ENCODE results near the gene MTHFD1.

MTHFD1 gene

DNA sequence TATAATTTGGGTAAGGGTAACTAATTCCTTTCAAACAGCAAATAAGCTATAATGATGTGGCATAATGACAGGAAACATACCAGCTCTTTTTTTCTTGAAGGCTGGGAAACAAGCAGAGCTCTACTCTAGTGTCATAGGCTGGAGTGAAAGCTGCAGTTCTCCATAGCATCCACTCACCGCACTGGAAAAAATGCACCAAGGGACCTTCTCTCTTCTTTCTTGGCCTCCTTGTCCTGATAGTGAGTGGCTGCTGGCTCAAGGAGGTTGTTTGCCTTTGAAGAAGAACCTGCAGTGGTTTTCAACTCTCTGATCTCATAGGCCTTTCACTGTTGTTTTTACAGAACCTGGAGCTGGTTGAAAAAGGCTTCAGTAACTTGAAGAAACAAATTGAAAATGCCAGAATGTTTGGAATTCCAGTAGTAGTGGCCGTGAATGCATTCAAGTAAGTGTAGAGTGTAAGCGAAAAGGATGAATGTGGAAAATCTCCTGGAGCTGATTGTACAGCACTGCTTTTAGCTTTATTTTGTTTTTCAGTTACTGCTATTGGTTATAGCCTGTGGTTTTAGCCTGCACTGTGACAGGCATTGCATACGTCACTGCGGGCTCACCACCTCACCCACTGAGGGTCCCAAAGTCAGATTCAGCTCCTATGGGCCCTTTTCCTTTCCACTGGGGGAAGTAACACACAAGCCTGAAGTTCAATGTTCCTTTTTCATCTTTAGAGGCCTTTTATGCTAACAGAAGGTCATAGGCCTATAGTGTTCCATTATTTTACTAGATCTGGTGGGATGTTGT lies 59.9 kb downstream of the MTHFD1 start:
- no peak for DNase-seq (ENCODE audit: low spot score)

DNA sequence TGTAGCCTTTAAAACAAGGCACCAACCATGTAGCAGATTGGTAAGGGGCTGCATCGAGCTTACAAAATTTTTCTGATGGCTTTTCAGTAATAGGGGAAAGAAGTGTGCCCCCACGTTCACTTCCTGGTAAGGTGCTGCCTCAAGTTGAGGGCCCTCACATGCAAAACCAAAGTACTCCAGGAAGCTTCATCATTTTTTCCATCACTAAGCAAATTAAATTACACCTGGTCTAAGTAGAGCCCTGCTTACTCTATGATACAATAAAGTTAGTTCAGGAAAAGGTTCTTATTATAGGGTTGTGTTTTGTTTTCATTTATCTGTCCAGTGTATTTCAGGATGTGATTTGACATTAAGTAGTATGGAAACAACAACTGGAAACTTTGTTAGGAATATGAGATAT lies 62.1 kb downstream of the MTHFD1 start:
- no peak for DNase-seq (ENCODE audit: low spot score)

DNA sequence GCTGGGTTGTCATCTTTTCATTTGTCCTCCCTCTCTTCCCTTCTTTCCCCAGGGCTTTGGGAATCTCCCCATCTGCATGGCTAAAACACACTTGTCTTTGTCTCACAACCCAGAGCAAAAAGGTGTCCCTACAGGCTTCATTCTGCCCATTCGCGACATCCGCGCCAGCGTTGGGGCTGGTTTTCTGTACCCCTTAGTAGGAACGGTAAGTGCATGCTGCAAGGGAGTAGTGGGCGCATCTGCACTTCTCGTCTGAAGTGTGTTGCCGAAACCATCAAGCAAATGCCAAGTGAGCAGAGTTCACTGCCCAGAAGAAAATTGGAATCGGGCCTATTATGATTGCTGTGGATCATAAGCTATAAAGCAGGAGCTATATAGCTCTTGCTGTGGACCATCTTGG lies 66.5 kb downstream of the MTHFD1 start:
- no peak for DNase-seq (ENCODE audit: low spot score)

DNA sequence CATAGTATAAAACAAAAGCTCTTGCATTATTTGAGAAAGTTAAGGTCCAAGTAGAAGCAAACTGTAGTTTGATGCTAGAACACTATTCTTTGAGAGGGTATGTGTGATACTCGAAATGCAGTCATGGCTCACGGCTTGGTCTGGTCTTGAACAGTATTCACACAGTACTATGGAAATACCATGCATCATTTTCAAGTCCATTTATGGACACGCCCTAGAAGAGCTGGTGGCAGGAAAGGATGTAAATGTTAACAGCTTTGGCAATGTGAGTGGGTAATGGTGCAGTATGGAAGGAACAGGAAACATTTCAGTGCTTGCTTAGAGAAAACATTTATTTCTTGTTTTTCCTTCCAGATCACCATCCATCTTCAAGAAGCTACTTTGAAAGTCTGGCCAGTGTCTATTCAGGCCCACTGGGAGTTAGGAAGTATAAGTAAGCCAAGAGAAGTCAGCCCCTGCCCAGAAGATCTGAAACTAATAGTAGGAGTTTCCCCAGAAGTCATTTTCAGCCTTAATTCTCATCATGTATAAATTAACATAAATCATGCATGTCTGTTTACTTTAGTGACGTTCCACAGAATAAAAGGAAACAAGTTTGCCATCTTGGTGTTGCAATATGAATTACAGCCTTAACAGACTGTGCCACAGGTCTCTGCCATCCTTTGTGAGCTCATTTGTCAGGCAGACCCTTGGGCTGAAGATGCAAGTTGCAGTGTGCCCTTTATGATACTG lies 71.4 kb downstream of the MTHFD1 start:
- no peak for DNase-seq (ENCODE audit: low spot score)

DNA sequence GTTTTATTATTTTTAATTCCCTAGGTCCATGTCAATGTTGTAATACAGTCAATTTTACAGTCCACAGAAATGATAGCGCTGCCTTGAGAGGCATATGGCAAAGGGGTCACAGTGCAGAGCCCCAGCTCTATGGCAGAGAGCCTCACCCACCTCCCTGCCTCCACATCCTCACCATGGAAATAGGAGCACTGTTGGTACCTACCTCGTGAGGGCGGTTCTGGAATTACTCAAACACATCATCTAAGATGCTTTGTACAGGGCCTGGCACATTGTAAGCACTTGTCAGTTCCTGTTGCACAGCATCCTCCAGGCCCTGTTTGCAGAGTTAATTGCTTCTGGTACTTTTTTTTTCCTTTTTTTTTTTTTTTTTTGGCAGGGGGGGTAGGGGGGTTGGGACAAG lies 73.1 kb downstream of the MTHFD1 start:
- no peak for DNase-seq (ENCODE audit: low spot score)

DNA sequence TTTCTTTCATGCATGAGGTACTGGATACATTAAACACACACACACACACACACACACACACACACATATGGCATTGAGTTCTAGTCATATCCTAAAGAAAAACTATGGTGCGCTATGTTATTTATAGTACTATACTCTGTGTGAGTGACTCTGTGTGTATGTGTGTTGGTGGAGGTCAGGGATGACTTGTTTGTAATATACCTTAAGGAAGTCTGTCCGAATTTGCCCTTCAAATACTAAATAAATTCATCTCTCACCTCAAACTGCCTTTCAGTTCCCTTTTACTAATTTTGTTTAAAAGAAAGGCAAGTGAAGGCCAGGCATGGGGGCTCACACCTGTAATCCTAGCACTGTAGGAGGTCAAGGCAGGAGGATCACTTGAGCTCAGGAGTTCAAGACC lies 75.0 kb downstream of the MTHFD1 start:
- no peak for DNase-seq (ENCODE audit: low spot score)

DNA sequence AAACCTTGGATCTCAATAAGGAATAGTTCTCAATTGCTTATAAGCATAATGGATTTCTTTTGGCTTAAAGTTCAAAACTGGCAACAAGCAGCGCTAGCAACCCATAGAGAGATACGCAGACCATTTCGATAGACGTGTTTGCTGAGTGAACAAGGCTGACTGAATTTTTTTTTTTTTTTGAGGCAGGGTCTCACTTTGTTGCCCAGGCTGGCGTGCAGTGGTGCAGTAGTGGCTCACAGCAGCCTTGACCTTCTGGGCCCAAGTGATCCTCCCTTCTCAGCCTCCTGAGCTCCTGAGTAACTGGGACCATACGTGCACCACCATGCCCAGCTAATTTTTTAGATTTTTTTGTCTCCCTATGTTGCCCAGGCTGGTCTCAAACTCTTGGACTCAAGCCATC lies 75.7 kb downstream of the MTHFD1 start:
- DNase-seq (ENCODE audit: low spot score), result no peak

DNA sequence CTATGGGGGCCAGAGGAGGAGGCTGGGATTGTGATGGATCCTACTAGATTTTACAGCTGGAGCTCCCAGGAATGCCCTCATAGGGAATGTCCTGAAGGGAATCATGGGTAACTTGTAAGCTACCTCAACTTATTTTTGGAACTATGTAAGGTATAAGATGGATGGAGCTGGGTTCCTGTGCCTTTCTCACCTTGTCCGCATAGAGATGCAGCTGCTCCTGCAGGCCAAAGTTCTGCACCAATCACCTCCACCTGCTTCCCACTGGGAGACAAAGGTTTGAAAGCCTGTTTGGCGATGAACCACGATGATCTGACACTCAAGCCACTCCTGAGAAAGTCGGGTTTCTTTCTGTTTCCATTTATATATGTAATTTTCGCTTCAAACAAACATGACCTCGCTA lies 76.5 kb downstream of the MTHFD1 start:
- DNase-seq (ENCODE audit: low spot score), result no peak

DNA sequence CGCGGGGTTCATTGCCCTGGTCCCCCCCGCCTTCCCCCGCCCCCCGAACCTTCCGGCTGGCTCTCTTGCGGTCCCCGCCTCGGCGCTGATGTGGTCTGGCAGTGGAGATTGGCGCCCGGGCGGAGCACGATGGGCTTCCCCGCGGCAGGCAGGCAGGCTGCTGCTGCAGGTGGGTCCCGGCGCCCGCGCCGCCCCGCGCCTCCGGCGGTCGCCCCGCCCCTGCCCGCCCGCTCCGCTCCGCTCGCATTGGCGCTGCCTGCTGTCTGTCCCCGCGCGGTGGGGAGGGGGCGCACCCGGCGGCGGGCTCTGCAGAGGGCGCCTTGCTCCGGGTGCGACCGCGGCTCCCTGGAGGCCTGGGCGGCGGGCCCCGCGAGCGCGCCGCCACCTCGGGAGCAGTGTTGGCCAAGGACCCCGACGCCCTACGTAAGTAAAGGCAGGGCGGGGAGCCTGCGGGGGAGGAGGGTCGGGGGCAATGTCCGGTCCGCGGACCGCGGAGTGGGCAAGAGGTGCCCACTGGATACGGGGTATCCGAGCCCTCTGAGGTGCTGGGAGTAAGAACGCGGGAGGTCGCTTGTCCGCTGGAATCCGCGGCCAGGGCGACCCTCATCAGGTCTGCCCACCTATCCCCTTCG lies 77.2 kb downstream of the MTHFD1 start, which contains the start of gene AKAP5:
TSS of gene AKAP5 (plus strand) at position 309 of the 632 bp plus-strand sequence. CDS start 2,896 bp downstream, outside the sequence.
- DNase-seq (ENCODE audit: low spot score), result peak; percentile 20

DNA sequence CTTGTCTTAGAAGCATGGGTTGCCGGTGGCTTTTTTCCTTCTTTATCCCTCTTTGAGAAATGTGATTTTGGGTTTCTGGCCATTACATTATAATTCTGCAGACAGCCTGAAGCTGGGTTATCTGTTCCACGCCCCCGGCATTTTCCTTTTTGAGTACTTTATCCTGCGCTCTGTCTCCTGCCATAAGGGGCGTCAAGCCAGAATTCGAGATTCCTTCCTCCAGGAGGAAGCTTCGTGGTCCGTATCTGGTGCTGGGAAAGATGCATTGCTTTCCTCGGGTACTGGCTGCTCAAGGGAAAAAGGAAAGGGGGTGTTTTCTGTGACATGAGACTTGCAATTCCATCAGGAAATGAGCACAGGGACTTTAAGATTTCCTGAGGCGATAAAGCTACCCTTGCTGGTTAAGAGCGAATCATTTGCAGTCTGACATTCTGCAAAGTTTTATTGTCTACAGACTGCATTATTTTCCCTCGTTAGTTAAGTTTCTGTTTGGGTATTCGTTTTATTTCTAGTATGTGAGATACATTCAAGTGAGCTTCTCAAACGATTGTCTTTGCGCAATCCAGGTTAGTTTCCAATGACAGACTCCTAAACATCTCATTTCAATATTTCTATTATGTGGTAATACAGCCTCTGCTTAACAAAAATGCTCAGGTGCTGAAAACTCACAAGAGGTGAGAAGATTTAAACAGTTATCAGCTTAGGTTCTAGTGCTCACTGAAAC lies 77.8 kb downstream of the MTHFD1 start:
- DNase-seq (ENCODE audit: low spot score), result no peak

DNA sequence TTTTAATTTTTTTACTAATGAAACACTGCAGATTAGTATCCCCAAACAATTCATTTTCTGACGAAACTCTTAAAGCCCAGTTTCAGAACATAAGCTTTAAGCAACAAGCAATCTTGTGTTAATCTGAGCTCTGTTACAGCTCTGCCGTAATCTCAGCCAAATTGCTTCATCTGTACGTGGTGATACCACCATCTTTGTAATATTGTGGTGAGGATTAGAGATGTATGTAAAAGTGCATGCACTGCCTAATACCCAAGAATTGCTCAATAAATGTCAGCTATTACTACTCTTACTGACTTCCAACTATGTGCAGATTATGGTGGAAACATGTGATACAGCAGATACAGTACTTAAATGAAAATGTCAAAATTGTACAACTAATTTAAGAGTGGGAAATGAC lies 78.9 kb downstream of the MTHFD1 start:
- DNase-seq (ENCODE audit: low spot score), result no peak

DNA sequence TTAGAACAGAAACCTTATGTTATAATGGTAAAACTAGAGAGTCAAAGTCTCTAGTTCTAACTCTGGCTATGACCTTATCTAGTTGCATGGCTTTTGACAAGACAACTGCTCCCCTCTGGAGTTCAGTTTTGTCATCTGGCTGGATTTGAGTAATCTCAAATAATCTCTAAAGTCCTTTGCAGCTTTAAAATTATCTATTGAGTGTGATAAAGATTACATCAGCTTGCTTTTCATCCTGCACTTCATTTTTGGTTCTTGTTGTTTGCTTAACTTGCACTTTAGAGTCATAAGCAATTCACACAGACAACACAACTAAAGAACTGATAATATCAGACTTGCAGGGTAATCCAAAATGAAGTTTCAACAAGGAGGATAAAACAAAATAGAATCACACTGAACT lies 79.4 kb downstream of the MTHFD1 start:
- DNase-seq (ENCODE audit: low spot score), result no peak

DNA sequence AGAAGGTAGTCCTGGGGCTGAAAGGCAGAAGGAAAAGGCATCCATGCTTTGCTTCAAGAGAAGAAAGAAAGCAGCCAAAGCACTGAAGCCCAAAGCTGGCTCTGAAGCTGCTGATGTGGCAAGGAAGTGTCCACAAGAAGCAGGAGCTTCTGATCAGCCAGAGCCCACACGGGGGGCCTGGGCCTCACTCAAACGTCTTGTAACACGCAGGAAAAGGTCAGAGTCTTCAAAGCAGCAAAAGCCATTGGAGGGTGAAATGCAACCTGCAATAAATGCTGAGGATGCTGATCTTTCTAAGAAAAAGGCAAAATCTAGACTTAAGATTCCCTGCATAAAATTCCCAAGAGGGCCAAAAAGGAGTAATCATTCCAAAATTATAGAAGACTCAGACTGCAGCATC lies 80.3 kb downstream of the MTHFD1 start:
- no peak for DNase-seq (ENCODE audit: low spot score)

DNA sequence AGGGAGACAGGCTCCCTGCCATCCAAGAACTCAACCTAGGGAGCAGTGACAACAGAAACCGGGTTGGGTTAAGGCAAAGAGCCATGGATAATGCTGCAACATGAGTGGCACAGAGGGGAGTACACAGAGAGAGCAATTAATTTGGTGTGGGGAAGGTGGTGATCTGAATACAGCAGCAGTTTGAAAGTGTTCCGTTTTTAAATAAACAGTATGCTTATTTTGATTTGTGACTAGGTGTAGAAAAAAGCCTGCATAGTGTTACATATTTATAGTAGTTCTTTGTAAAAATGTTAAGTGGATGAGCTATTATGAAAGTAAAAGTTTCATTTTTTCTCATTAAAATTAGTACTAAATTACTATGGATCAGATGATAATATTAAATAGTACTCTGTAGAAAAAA lies 85.9 kb downstream of the MTHFD1 start:
- DNase-seq (ENCODE audit: low spot score), result no peak

DNA sequence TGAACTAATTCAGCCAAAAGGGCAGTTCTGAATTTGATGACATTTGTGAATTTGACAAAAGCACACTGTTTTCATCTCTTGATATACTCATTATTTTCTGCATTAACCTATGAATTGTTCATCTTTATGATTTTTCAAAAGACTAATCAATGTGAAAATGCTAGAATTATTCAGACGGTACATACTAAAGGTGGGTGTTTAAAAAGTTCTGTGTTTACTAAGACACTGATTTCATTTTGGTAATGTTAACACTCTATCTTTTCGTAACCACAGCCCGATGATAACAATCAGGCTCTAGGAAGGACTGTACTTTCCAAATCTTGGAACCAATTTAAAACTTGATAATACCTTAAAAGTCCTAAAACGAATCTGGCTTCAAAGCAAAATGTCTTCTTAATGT lies 86.5 kb downstream of the MTHFD1 start:
- DNase-seq (ENCODE audit: low spot score), result no peak

DNA sequence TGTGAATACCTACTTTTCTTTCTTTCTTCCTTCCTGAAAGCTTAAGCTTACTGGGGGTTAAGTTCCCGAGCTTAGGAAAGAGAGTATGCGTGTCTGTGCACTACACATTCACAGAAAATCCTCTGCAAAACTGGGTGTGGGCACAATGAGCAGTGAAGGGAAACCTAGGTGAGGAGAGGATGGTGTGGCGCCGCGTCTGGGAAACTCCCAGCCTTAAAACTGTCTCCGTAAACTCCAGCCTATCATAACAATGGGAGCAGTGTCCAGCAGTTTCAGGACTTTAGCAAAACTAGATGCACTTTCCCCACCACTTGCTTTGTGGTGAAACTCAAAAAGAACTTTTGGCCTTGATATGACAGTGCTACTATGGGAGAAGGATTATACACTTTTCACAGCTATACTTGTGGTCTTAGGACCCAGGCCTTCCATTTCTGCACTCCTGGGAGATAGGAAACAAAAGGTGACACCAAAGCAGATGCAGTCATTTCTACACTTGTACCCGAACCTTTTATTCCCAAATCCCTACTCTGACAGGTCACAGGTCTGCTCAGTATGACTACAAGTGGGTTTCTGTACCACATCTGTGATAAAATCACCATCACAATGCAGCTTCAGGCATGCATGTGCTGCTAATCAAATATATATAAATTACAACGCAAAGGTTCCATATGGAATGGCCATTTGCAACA lies 87.6 kb downstream of the MTHFD1 start:
- DNase-seq (ENCODE audit: low spot score), result no peak

DNA sequence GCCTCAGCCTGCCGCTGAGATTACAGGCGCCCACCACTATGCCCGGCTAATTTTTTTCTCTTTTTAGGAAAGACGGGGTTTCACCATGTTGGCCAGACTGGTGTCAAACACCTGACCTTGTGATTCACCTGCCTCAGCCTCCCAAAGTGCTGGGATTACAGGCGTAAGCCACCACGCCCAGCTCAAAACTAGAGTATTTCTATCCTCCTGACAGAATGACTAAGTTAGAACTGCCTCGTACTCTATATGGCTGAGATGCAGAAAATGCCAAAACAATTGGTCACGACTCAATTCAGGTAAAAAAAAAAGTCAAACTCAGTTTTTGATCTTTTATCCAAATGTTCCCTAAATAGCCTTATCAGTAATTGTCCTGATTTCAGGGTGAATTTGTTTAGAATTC lies 88.3 kb downstream of the MTHFD1 start:
- DNase-seq (ENCODE audit: low spot score), result no peak

DNA sequence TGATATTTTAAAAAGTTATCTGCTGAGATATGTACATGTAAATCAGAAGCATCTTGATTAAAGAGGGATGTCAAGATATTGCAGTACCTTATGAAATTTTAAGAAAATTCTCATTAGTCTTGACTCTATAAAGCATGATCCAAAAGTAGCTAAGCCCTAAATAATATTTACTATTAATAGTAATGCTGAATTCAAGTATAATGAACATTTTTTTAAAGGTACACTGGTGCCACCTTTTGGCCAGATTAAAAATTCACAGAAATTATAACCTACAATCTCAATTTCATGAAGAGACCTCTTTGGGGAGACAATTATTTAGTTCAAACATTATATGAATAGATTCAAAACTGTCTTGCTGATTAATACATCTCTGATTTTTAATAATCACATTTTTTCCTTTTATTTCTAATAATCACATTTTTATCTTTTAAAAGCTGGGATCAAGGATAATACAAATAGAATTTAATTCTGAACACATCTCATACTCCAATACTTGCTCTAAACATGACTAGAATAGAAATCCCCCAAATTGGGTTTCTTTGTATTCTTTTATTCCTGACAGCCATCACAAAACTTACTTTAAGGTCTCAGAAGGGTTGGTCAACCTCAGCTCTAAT lies 90.6 kb downstream of the MTHFD1 start:
- DNase-seq (ENCODE audit: low spot score), result peak; percentile 57

DNA sequence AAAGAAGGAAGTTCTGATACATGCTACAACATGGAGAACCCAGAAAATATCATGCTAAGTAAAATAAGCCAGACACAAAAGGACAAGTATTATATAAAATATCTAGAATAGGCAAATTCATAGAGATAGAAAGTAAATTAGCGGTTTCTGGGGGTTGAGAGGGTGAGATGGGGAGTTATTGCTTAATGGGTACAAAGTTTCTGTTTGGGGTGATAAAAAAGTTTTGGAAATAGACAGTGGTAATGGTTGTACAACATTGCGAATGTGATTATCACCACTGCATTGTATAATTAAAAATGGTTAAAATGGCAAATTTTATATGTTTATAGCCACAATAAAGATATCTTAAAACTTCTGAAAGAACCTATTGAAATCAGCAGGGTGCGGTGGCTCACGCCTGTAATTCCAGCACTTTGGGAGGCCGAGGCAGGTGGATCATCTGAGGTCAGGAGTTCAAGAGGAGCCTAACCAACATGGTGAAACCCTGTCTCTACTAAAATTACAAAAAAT lies 100.5 kb downstream of the MTHFD1 start:
- DNase-seq (ENCODE audit: low spot score), result no peak

DNA sequence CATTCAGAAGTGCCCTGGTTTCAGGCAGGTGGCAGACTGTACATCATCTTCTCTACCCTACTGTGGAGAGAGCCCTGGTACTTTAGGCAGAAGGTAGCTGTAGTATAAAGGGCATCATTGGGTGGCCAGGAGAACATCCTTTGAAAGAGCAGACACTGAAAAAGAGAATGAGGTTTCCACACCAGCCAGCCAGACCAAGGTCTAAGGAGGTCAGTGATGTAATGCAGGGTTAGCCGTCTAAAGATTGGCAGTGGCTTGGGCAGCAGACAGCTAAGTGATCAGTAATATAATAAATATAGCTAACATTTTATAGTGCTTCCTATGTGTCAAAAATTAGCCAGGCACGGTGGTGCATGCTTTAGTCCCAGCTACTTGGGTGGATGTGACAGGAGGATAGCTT lies 103.5 kb downstream of the MTHFD1 start:
- no peak for DNase-seq (ENCODE audit: low spot score)

DNA sequence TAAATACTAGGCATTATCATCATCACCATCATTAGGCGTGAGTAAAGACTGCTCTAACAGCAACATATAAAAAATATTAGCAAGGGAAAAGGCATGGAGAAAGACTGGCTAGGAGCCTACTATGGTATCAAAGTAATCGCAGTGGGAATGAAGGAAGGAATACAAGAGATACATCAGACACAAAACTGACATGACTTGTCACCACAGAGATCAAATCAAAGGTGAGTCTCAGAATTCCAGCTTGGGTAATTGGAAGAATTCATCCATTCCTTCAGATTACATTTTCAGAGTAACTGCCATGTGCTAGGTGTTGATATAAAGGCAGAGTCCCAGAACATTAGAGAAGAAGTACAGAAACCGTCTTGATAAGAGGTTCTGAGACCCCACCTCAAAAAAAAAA lies 105.3 kb downstream of the MTHFD1 start:
- no peak for DNase-seq (ENCODE audit: low spot score)

Measured in hematopoietic multipotent progenitor cell treated with erythropoietin and hydrocortisone succinate and interleukin-3 and kit ligand, for 15 days (in vitro differentiated cells).